ENCODE results near the gene CTTN. TPM values are rescaled to one million over a fixed set of nuclear protein-coding genes. Genes with fewer than 3 reads are reported as not detected.

The CTTN gene
- total RNA-seq, 1 donor from 2014 or later = 211 TPM

DNA sequence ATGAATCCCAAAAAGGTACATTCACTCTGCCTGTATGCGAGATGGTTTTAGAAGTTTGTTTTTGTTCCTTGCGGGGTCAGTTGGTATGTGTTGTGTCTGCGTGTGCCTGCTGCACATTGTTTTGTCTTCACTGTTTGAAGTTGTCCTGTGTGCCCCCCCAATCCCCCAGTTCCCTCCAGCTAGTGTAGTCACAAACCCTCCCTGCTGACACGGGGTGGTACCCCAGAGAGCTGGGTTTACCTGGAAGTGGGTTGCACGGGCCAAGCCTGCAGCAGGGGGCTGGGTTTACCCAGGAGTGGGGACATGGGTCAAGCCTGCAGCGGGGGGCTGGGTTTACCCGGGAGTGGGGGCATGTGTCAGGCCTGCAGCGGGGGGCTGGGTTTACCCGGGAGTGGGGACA is 22.2 kb downstream of the CTTN start:
- Mint-ChIP-seq H3K27ac (no peak overlapping the region), H3K4me3 (no peak overlapping the region), H3K36me3 (peaks cover 25% of the 10 kb centered on the region), H3K9me3 (no peaks in the 10 kb centered on the region), H3K27me3 (no peaks in the 10 kb centered on the region), H3K4me1 (ENCODE audit: unreplicated experiment) (no peaks in the 10 kb centered on the region)
- TF ChIP-seq, protein P1, sequence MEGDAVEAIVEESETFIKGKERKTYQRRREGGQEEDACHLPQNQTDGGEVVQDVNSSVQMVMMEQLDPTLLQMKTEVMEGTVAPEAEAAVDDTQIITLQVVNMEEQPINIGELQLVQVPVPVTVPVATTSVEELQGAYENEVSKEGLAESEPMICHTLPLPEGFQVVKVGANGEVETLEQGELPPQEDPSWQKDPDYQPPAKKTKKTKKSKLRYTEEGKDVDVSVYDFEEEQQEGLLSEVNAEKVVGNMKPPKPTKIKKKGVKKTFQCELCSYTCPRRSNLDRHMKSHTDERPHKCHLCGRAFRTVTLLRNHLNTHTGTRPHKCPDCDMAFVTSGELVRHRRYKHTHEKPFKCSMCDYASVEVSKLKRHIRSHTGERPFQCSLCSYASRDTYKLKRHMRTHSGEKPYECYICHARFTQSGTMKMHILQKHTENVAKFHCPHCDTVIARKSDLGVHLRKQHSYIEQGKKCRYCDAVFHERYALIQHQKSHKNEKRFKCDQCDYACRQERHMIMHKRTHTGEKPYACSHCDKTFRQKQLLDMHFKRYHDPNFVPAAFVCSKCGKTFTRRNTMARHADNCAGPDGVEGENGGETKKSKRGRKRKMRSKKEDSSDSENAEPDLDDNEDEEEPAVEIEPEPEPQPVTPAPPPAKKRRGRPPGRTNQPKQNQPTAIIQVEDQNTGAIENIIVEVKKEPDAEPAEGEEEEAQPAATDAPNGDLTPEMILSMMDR (conservative IDR thresholded peaks at IDR 0.05) = no peak
- no peak for DNase-seq (ENCODE audit: extremely low spot score, unreplicated experiment)

DNA sequence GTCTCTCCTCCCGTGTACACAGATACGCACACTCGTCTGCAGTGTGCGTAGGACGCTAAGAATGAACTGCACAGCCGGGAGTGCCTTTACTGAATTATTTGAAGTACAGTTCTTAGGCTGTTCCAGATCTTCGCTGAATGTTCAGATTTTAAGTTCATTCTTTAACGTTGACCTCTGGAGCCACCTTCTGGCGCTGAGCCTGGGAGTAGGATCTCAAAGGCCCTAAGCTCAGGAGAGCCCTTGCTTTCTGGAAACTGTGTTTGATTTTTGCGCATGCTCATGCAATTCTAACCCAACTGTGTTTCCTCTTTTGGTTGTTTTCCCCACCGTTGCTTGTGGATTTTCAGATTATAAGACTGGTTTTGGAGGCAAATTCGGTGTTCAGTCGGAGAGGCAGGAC is 22.8 kb downstream of the CTTN start:
- TF ChIP-seq, protein P1 (conservative IDR thresholded peaks at IDR 0.05) = no peak
- Mint-ChIP-seq H3K36me3 (peaks cover 26% of the 10 kb centered on the region), H3K4me3 (no peak overlapping the region), H3K4me1 (ENCODE audit: unreplicated experiment) (no peaks in the 10 kb centered on the region), H3K27me3 (no peaks in the 10 kb centered on the region), H3K27ac (no peak overlapping the region), H3K9me3 (no peaks in the 10 kb centered on the region)
- no peak for DNase-seq (ENCODE audit: extremely low spot score, unreplicated experiment)

DNA sequence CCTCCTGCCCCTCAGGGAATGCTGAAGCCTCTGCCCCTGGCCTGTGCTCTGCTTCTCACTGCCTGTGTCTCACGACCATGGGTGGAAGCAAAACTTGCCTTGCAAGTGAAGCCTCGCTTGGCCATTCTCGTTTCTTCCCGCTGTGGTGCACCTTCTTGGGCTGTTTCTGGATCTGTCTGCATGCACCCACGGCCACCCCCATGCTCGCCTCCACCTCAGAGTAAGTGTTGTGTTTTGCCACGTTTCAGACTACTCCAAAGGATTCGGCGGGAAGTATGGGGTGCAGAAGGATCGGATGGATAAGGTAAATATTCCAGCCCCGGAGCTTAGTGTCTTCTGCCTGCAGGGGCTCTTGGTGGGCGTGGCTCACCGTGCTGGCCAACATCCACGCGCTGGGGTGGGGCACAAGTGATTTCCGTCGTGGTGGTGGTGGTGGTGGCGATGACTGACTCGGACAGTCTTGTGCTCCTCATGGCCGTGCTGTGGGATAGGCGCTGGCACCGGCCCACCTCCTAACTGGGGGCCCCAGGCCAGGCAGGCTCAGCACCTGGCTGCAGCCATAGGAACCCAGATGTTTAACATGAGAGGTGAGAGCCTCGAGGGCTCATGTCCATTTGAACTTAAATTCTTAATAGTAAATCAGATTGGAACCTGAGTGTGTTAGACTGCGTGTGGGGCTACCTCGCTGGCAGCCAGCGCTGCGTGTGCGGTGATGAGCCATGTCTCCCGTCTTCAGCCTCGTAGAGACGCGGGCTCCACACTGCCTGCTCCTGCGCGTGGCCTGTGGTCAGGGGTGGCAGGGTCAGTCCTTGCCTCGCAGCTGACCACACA is 24.6 kb downstream of the CTTN start:
- H3K36me3 Mint-ChIP-seq = peaks cover 25% of the 10 kb centered on the region
- H3K9me3 Mint-ChIP-seq = no peaks in the 10 kb centered on the region
- H3K27ac Mint-ChIP-seq = no peak overlapping the region
- H3K4me3 Mint-ChIP-seq = no peak overlapping the region
- no peaks in the 10 kb centered on the region for H3K4me1 Mint-ChIP-seq (ENCODE audit: unreplicated experiment)
- TF ChIP-seq, protein P1 (conservative IDR thresholded peaks at IDR 0.05) = no peak
- H3K27me3 Mint-ChIP-seq = no peaks in the 10 kb centered on the region
- DNase-seq (ENCODE audit: extremely low spot score, unreplicated experiment) = no peak

DNA sequence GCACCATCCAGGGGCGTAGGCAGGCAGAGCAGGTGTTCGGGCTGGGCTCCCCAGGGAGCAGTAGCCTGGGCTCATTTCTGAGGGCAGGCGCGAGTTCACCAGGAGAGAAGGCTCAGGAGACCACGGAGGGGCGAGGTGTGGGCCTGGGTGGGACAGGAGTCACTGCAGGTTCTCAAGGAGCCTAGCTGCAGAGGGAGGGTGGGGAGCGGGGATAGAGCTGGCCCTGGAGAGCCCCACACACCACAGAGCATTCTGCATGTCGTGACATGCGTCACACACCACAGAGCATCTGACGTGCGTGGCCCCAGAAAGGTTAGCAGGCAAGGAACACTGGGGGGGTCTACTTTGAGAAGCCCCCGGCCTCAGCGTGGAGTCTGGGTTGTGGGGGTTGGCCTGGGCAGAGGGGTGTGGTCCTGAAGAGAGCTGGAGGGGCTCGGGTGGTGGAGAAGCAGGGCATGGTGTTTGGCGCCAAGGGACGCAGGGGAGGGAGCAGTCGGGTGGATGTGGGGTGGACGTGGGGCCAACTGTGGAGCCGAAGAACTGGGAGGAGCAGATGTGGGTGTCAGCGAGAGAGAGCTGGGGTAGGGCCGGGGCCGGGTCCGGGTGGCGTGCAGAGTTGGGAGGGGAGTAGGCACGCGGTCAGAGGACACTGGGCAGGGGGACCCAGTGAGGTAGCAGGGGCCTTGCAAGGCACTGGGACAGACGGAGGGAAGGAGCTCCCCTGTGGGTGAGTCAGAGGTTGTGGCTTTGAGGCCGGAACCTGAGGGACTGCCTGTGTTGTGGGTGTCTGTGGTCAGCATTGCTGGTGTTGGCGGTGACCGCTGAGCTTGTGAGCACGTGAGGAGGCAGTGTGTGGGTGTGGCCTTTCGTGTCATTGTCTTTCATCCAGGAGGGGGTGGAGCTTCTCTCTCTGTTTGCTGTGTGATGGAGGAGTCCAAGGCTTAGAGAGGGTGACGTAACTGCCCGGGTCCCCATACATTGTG is 25.5 kb downstream of the CTTN start:
- H3K27me3 Mint-ChIP-seq = no peaks in the 10 kb centered on the region

DNA sequence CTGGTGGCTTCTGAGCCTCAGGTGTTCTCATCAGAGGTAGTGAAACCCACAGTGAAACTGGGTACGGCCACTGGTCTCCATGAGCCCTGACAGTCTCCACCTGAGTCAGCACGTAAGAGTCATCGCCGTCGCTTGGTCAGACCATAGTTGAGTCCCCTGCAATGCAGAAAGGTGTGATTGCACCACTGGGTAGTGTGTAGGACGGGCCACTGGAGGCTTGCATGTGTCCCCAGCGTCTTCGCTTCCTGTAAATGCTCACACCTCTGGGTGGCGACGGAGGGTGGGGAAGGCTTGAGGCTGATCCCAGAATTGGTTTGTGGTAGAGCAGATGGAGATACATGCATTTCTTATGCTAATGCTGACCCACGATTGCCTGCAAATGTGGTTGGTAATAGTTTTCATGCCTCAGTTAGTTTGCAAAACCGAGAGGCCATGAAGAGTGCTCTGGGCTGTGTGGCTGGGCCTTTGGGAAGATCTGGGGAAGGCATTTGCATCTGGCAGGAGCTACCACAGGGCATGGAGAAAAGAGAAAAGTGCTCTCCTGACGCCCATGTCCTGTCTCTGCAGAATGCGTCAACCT is 26.5 kb downstream of the CTTN start:
- Mint-ChIP-seq H3K36me3 (peaks cover 24% of the 10 kb centered on the region), H3K9me3 (no peaks in the 10 kb centered on the region), H3K4me3 (no peak overlapping the region), H3K4me1 (ENCODE audit: unreplicated experiment) (no peaks in the 10 kb centered on the region), H3K27me3 (no peaks in the 10 kb centered on the region), H3K27ac (no peak overlapping the region)
- TF ChIP-seq, protein P1 (conservative IDR thresholded peaks at IDR 0.05) = no peak
- no peak for DNase-seq (ENCODE audit: extremely low spot score, unreplicated experiment)

More for the DNA sequence above, 25.5 kb downstream of the CTTN start:
- DNase-seq (ENCODE audit: extremely low spot score, unreplicated experiment) = no peak
- TF ChIP-seq, protein P1 (conservative IDR thresholded peaks at IDR 0.05) = no peak
- Mint-ChIP-seq H3K9me3 (no peaks in the 10 kb centered on the region), H3K27ac (no peak overlapping the region), H3K36me3 (peaks cover 25% of the 10 kb centered on the region), H3K4me3 (no peak overlapping the region), H3K4me1 (ENCODE audit: unreplicated experiment) (no peaks in the 10 kb centered on the region)

Measured in type B pancreatic cell (in vitro differentiated cells).